Panc1 (cell line): Measurements from ENCODE around the gene TSPAN15. TPM values are rescaled to one million over a fixed set of nuclear protein-coding genes. Genes with fewer than 3 reads are reported as not detected.

ENCODE experiments used
- ATAC-seq: fragments of 200-7000 bp; cut with Tn5 transposase; 2 replicates; pipeline ENCODE4 v1.9.1; 2020; ENCODE audit warnings: mild to moderate bottlenecking, moderate library complexity
- BruUV-seq: library from RNA; stranded (reverse); fragments of 400-500 nt; replicated peaks from 2 replicates; lab custom pipeline; 2021; lab: Mats Ljungman, UMichigan
- CTCF ChIA-PET: fragments of 300-600 bp; sonication (Branson Sonifier 250); formaldehyde crosslinking; loops from one replicate; lab custom pipeline; 2022; ENCODE audit warnings: antibody characterized with exemption; lab: Charles Lee
- POLR2A ChIA-PET: fragments of 300-600 bp; sonication (Branson Sonifier 250); formaldehyde crosslinking; loops from one replicate; lab custom pipeline; 2022; ENCODE audit warnings: antibody characterized with exemption; lab: Charles Lee
- DNase-seq: peaks from one replicate; pipeline ENCODE4 v3.0.0-alpha.2; 2010; ENCODE audit warnings: low read depth, low spot score
- H3K27ac ChIP-seq: 2 replicates; pipeline ENCODE4 v1.5.1; 2011; ENCODE audit warnings: mild to moderate bottlenecking, low read length, inconsistent platforms
- H3K27me3 ChIP-seq: fragments of 200-500 bp; sonication (Bioruptor generic); 2 replicates; pipeline ENCODE4 v1.6.0; 2014; ENCODE audit warnings: low read length, inconsistent platforms; ENCODE audit not compliant: control insufficient read depth, insufficient read depth
- H3K36me3 ChIP-seq: fragments of 200-500 bp; sonication (Bioruptor generic); 2 replicates; pipeline ENCODE4 v1.5.1; 2014; ENCODE audit warnings: inconsistent platforms, mild to moderate bottlenecking, low read length, moderate library complexity; ENCODE audit not compliant: control insufficient read depth, insufficient read depth
- H3K4me1 ChIP-seq: 2 replicates; pipeline ENCODE4 v1.5.1; 2011; ENCODE audit warnings: inconsistent platforms, mild to moderate bottlenecking, low read length, moderate library complexity; ENCODE audit not compliant: control insufficient read depth, insufficient read depth
- H3K4me3 ChIP-seq, 2 experiments: 2 replicates each; pipeline ENCODE4 v1.5.1; 2011 to 2012; ENCODE audit warnings: low read depth in 2 of 2, low read length in 2 of 2, mild to moderate bottlenecking in 2 of 2, inconsistent platforms in 1 of 2, moderate library complexity in 1 of 2
- H3K9me3 ChIP-seq: fragments of 200-500 bp; sonication (Bioruptor generic); 2 replicates; pipeline ENCODE4 v1.5.1; 2014; ENCODE audit warnings: low read depth, mild to moderate bottlenecking, inconsistent platforms, low read length, moderate library complexity; ENCODE audit not compliant: control insufficient read depth, insufficient read depth
- POLR2AphosphoS5 ChIP-seq: IDR thresholded peaks from 2 replicates; pipeline ENCODE4 v1.6.1; 2012; ENCODE audit warnings: mild to moderate bottlenecking, low read depth, low read length, moderate library complexity
- SIN3A ChIP-seq: IDR thresholded peaks from 2 replicates; pipeline ENCODE4 v1.6.1; 2012; ENCODE audit warnings: low read depth, mild to moderate bottlenecking, low read length, moderate library complexity, borderline replicate concordance; ENCODE audit not compliant: insufficient read depth
- TCF7L2 ChIP-seq: IDR thresholded peaks from 2 replicates; pipeline ENCODE4 v1.6.1; 2011; ENCODE audit warnings: mild to moderate bottlenecking, low read depth, low read length, inconsistent platforms
- in situ Hi-C: cut with HindIII; loops from 2 replicates; pipeline ENCODE4 v1.10.0; 2016; ENCODE audit warnings: low sequenced_read_pairs, low pct_unique_long_range_greater_than_20kb
- intact Hi-C: fragments of 100-400 bp; cut with micrococcal nuclease; formaldehyde crosslinking; loops from one replicate; pipeline ENCODE4 v1.10.0; 2022; ENCODE audit not compliant: unreplicated experiment
- total RNA-seq: library from RNA; stranded (reverse); gene quantifications from one replicate; pipeline ENCODE4 v1.2.1, GENCODE V29; 2021; ENCODE audit not compliant: unreplicated experiment
- TF ChIP-seq, protein P1 (sequence below), 2 experiments: IDR thresholded peaks; 2 replicates each; pipeline ENCODE4 v1.6.1; 2011 to 2012; ENCODE audit warnings: low read depth in 2 of 2, control low read depth in 1 of 2, low read length in 1 of 2, mild to moderate bottlenecking in 1 of 2, moderate library complexity in 1 of 2; ENCODE audit not compliant: insufficient read depth in 1 of 2
- TF ChIP-seq, protein P2 (sequence below): fragments of 450-650 bp; IDR thresholded peaks from 2 replicates; pipeline ENCODE4 v1.5.1; 2017; ENCODE audit warnings: mild to moderate bottlenecking

TSPAN15 gene
- total RNA-seq, 1 experiment from 2014 or later: 199 TPM

DNA sequence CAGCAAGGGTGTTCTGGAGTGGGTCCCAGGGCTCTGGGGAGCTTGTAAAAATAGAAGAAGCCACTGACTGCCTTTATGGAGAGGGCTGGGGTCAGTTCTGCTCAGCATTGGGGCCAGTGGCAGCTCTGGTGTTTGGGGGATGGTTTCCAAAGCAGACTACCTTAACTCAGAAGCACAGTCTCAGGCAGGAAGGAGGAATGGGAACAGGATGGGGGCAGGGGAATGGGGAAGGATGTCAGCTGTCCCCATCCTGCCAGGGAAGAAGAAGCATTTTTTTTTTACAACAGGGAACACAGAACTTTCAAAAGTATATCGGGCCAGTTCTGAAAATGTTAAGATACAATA lies 28.8 kb downstream of the TSPAN15 start:
- Histone ChIP-seq H3K27ac (peak overlapping the region; percentile 35; the same call in 1 of the 2 replicates), H3K9me3 (no peaks in the 10 kb centered on the region), H3K36me3 (no peaks in the 10 kb centered on the region; the same call in 1 of the 2 replicates), H3K27me3 (no peaks in the 10 kb centered on the region), H3K4me1 (peaks cover 52% of the 10 kb centered on the region), H3K4me3 (no peak overlapping the region)
- CTCF ChIA-PET: no interaction called here
- in situ Hi-C loops: no loop called here
- POLR2A ChIA-PET: no interaction called here
- TF ChIP-seq, protein P1, sequence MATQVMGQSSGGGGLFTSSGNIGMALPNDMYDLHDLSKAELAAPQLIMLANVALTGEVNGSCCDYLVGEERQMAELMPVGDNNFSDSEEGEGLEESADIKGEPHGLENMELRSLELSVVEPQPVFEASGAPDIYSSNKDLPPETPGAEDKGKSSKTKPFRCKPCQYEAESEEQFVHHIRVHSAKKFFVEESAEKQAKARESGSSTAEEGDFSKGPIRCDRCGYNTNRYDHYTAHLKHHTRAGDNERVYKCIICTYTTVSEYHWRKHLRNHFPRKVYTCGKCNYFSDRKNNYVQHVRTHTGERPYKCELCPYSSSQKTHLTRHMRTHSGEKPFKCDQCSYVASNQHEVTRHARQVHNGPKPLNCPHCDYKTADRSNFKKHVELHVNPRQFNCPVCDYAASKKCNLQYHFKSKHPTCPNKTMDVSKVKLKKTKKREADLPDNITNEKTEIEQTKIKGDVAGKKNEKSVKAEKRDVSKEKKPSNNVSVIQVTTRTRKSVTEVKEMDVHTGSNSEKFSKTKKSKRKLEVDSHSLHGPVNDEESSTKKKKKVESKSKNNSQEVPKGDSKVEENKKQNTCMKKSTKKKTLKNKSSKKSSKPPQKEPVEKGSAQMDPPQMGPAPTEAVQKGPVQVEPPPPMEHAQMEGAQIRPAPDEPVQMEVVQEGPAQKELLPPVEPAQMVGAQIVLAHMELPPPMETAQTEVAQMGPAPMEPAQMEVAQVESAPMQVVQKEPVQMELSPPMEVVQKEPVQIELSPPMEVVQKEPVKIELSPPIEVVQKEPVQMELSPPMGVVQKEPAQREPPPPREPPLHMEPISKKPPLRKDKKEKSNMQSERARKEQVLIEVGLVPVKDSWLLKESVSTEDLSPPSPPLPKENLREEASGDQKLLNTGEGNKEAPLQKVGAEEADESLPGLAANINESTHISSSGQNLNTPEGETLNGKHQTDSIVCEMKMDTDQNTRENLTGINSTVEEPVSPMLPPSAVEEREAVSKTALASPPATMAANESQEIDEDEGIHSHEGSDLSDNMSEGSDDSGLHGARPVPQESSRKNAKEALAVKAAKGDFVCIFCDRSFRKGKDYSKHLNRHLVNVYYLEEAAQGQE (IDR thresholded peaks at IDR 0.05; ENCODE audit: insufficient read depth in 1 of 2, low read depth in 2 of 2, low read length in 1 of 2): no peak
- TF ChIP-seq POLR2AphosphoS5: no peak
- TF ChIP-seq, protein P2, sequence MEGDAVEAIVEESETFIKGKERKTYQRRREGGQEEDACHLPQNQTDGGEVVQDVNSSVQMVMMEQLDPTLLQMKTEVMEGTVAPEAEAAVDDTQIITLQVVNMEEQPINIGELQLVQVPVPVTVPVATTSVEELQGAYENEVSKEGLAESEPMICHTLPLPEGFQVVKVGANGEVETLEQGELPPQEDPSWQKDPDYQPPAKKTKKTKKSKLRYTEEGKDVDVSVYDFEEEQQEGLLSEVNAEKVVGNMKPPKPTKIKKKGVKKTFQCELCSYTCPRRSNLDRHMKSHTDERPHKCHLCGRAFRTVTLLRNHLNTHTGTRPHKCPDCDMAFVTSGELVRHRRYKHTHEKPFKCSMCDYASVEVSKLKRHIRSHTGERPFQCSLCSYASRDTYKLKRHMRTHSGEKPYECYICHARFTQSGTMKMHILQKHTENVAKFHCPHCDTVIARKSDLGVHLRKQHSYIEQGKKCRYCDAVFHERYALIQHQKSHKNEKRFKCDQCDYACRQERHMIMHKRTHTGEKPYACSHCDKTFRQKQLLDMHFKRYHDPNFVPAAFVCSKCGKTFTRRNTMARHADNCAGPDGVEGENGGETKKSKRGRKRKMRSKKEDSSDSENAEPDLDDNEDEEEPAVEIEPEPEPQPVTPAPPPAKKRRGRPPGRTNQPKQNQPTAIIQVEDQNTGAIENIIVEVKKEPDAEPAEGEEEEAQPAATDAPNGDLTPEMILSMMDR: no peak
- no peak for TF ChIP-seq TCF7L2
- TF ChIP-seq SIN3A: no peak
- ATAC-seq: no peak
- DNase-seq: no peak
- intact Hi-C loops: no loop called here
- BruUV-seq: no TSS peak

DNA sequence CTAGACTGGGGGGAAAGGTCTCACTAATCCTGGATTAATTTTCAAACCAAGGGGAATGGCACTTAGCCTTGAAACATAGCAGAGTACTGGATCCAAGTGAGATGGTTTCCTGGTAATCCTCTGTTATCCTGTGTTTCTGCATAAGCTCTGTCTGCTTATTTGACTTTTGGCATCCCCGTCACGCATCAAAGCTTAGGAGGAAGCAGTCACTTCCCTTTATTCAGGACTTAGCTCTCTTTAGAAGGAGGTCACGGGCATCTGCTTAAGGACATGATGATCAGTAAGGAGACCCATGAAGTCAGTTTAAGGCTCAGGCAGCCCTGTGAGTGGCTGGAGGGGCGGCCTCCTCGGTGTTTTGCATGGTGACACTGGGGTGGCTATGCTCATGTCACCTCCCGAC lies 30.0 kb downstream of the TSPAN15 start:
- Histone ChIP-seq H3K27me3 (no peaks in the 10 kb centered on the region), H3K4me1 (peaks cover 45% of the 10 kb centered on the region), H3K36me3 (no peaks in the 10 kb centered on the region; the same call in 1 of the 2 replicates), H3K9me3 (no peaks in the 10 kb centered on the region), H3K4me3 (no peak overlapping the region), H3K27ac (peak overlapping the region; percentile 52)
- BruUV-seq: no TSS peak
- ATAC-seq (no peak), DNase-seq (no peak)
- in situ Hi-C loops: no loop called here
- CTCF ChIA-PET: no interaction called here
- POLR2A ChIA-PET: interaction anchor here (0.6 kb wide), 1 partner anchor 139 kb away, joined by 6 read pairs; no protein-coding TSS in a partner anchor
- intact Hi-C loops: no loop called here
- TF ChIP-seq, protein P1 (IDR thresholded peaks at IDR 0.05; ENCODE audit: insufficient read depth in 1 of 2, low read depth in 2 of 2, low read length in 1 of 2): no peak
- TF ChIP-seq, protein P2: no peak
- TF ChIP-seq SIN3A (no peak), TCF7L2 (no peak)
